IMR-90 (cell line): ENCODE results near the gene ZNF41. TPM values are rescaled to one million over a fixed set of nuclear protein-coding genes. Genes with fewer than 3 reads are reported as not detected.

Experiments
- ATAC-seq: fragments of 200-7000 bp; cut with Tn5 transposase; 2 replicates; pipeline ENCODE4 v1.9.1; 2020; ENCODE audit warnings: low read depth, mild to moderate bottlenecking, moderate library complexity
- BruUV-seq: library from RNA; stranded (reverse); fragments of 400-500 nt; replicated peaks from 2 replicates; lab custom pipeline; 2021; lab: Mats Ljungman, UMichigan
- CTCF ChIA-PET: fragments of 300-600 bp; formaldehyde crosslinking; extraction: SDS; loops from one replicate; lab custom pipeline; 2021; ENCODE audit warnings: antibody characterized with exemption; lab: Yijun Ruan, JAX
- POLR2A ChIA-PET: fragments of 300-600 bp; sonication (Branson Sonifier 250); formaldehyde crosslinking; loops from one replicate; lab custom pipeline; 2022; ENCODE audit warnings: antibody characterized with exemption; ENCODE audit not compliant: unreplicated experiment; lab: Charles Lee
- DNase-seq: peaks from one replicate; pipeline ENCODE4 v3.0.0; 2013
- H2AFZ ChIP-seq: replicated peaks from 2 replicates; pipeline ENCODE3; 2013; ENCODE audit warnings: low read length, mild to moderate bottlenecking; ENCODE audit not compliant: poor library complexity
- H2AK5ac ChIP-seq: 2 replicates; pipeline ENCODE4 v1.6.1; 2013; ENCODE audit warnings: low read depth, low read length, inconsistent platforms
- H2AK9ac ChIP-seq: replicated peaks from 2 replicates; pipeline ENCODE3; 2013; ENCODE audit warnings: mild to moderate bottlenecking, low read depth, low read length, moderate library complexity; ENCODE audit not compliant: poor library complexity
- H2BK120ac ChIP-seq: 2 replicates; pipeline ENCODE4 v1.6.1; 2013; ENCODE audit warnings: low read depth, low read length, inconsistent platforms
- H2BK15ac ChIP-seq: 3 replicates; pipeline ENCODE4 v1.6.1; 2013; ENCODE audit warnings: low read depth, low read length, inconsistent platforms
- H2BK20ac ChIP-seq: 2 replicates; pipeline ENCODE4 v1.6.1; 2013; ENCODE audit warnings: low read depth, mild to moderate bottlenecking, inconsistent platforms, low read length, moderate library complexity
- H2BK5ac ChIP-seq: 2 replicates; pipeline ENCODE4 v1.6.1; 2013; ENCODE audit warnings: mild to moderate bottlenecking, low read depth, low read length, inconsistent platforms; ENCODE audit not compliant: poor library complexity, severe bottlenecking
- H3K14ac ChIP-seq: replicated peaks from 2 replicates; pipeline ENCODE4 v1.6.1; 2013; ENCODE audit warnings: low read depth, low read length, inconsistent platforms
- H3K18ac ChIP-seq: 2 replicates; pipeline ENCODE4 v1.6.1; 2013; ENCODE audit warnings: low read depth, low read length, control low read depth
- H3K23ac ChIP-seq: 2 replicates; pipeline ENCODE4 v1.6.1; 2013; ENCODE audit warnings: low read depth, low read length, inconsistent platforms
- H3K27ac ChIP-seq: 2 replicates; pipeline ENCODE4 v1.5.1; 2013; ENCODE audit warnings: mild to moderate bottlenecking, control low read depth, low read length; ENCODE audit not compliant: insufficient read depth
- H3K27me3 ChIP-seq: 2 replicates; pipeline ENCODE4 v1.6.1; 2013; ENCODE audit warnings: low read length; ENCODE audit not compliant: control insufficient read depth, insufficient read depth
- H3K36me3 ChIP-seq: 2 replicates; pipeline ENCODE4 v1.6.1; 2013; ENCODE audit warnings: low read length, mixed read lengths; ENCODE audit not compliant: control insufficient read depth, insufficient read depth
- H3K4ac ChIP-seq: 2 replicates; pipeline ENCODE4 v1.6.1; 2013; ENCODE audit warnings: low read depth, low read length, inconsistent platforms
- H3K4me1 ChIP-seq: 2 replicates; pipeline ENCODE4 v1.6.1; 2013; ENCODE audit warnings: low read length, mixed read lengths; ENCODE audit not compliant: control insufficient read depth, insufficient read depth
- H3K4me2 ChIP-seq: 2 replicates; pipeline ENCODE4 v1.6.1; 2013; ENCODE audit warnings: low read depth, mild to moderate bottlenecking, control low read depth, low read length, moderate library complexity
- H3K4me3 ChIP-seq: 2 replicates; pipeline ENCODE4 v1.5.1; 2013; ENCODE audit warnings: low read depth, mild to moderate bottlenecking, control low read depth, low read length, moderate library complexity; ENCODE audit not compliant: insufficient read depth
- H3K56ac ChIP-seq: 2 replicates; pipeline ENCODE4 v1.6.1; 2013; ENCODE audit warnings: low read length, inconsistent platforms; ENCODE audit not compliant: insufficient read depth; ENCODE audit errors: extremely low read depth
- H3K79me1 ChIP-seq, 2 experiments: 2 replicates each; pipeline ENCODE4 v1.6.1; 2013; ENCODE audit warnings: low read length in 2 of 2, inconsistent platforms in 1 of 2, low read depth in 1 of 2
- H3K9ac ChIP-seq: 2 replicates; pipeline ENCODE4 v1.6.1; 2013; ENCODE audit warnings: low read depth, low read length, control low read depth
- H3K9me1 ChIP-seq: 2 replicates; pipeline ENCODE4 v1.6.1; 2013; ENCODE audit warnings: low read length, inconsistent platforms; ENCODE audit not compliant: insufficient read depth
- H3K9me3 ChIP-seq: 2 replicates; pipeline ENCODE4 v1.6.1; 2013; ENCODE audit warnings: low read length; ENCODE audit not compliant: control insufficient read depth, insufficient read depth
- H4K20me1 ChIP-seq: 2 replicates; pipeline ENCODE4 v1.6.1; 2013; ENCODE audit warnings: low read length, inconsistent platforms; ENCODE audit not compliant: insufficient read depth
- H4K5ac ChIP-seq: 2 replicates; pipeline ENCODE4 v1.6.1; 2013; ENCODE audit warnings: mild to moderate bottlenecking, low read depth, low read length, control low read depth
- H4K8ac ChIP-seq, 2 experiments: 2 replicates each; pipeline ENCODE4 v1.6.1; 2013; ENCODE audit warnings: low read depth in 2 of 2, low read length in 2 of 2, control low read depth in 1 of 2, inconsistent platforms in 1 of 2
- H4K91ac ChIP-seq: 2 replicates; pipeline ENCODE4 v1.6.1; 2013; ENCODE audit warnings: low read depth, low read length, inconsistent platforms; ENCODE audit not compliant: insufficient read depth
- CEBPB ChIP-seq: IDR thresholded peaks from 2 replicates; pipeline ENCODE4 v1.6.1; 2012; ENCODE audit warnings: low read depth, low read length, improper control_type of control experiment
- CHD1 ChIP-seq: IDR thresholded peaks from 2 replicates; pipeline ENCODE4 v1.6.1; 2012; ENCODE audit warnings: low read depth, low read length, improper control_type of control experiment
- MAFK ChIP-seq: IDR thresholded peaks from 2 replicates; pipeline ENCODE4 v1.6.1; 2012; ENCODE audit warnings: low read depth, low read length, improper control_type of control experiment
- MAZ ChIP-seq: IDR thresholded peaks from 2 replicates; pipeline ENCODE4 v1.6.1; 2012; ENCODE audit warnings: low read depth, mild to moderate bottlenecking, low read length, improper control_type of control experiment, moderate library complexity, borderline replicate concordance
- RFX5 ChIP-seq: IDR thresholded peaks from 2 replicates; pipeline ENCODE4 v1.8.0; 2012; ENCODE audit warnings: low read depth, mild to moderate bottlenecking, low read length, moderate library complexity
- WGBS, 2 experiments: methylation state at CpG; one replicate each; pipeline versions ENCODE4 v1.1.5 to v1.1.7; 2013; ENCODE audit warnings: missing lambda C conversion rate in 2 of 2; ENCODE audit not compliant: insufficient read length in 1 of 2; ENCODE audit errors: extremely low coverage in 2 of 2; 5-methylcytosine and 5-hydroxymethylcytosine counted together
- dilution Hi-C: fragments of 300-500 bp; cut with HindIII; formaldehyde crosslinking; loops from one replicate; pipeline ENCODE4 v1.14.3; 2018; ENCODE audit warnings: low sequenced_read_pairs; ENCODE audit not compliant: unreplicated experiment
- in situ Hi-C: fragments of 300-500 bp; cut with MboI; formaldehyde crosslinking; loops from 3 replicates; pipeline ENCODE4 v1.14.3; 2019; ENCODE audit warnings: low sequenced_read_pairs, inconsistent platforms, mixed read lengths
- intact Hi-C: fragments of 100-400 bp; cut with micrococcal nuclease; formaldehyde crosslinking; loops from 2 replicates; pipeline ENCODE4 v1.10.0; 2022
- polyA plus RNA-seq, 3 experiments: library from polyadenylated mRNA; depleted of rRNA; stranded (reverse); fragments of >200 nt; gene quantifications; 2 replicates each; pipeline ENCODE4 v1.2.3, GENCODE V29; 2012; ENCODE audit warnings: low replicate concordance in 1 of 3
- total RNA-seq: library from RNA; depleted of rRNA; stranded (reverse); fragments of >200 nt; gene quantifications from 2 replicates; pipeline ENCODE4 v1.2.3, GENCODE V29; 2012

The ZNF41 gene
- total and polyA plus RNA-seq, 2 of the 4 experiments (the other 2 are of a cell fraction) = 2.8 to 8.1 TPM

DNA sequence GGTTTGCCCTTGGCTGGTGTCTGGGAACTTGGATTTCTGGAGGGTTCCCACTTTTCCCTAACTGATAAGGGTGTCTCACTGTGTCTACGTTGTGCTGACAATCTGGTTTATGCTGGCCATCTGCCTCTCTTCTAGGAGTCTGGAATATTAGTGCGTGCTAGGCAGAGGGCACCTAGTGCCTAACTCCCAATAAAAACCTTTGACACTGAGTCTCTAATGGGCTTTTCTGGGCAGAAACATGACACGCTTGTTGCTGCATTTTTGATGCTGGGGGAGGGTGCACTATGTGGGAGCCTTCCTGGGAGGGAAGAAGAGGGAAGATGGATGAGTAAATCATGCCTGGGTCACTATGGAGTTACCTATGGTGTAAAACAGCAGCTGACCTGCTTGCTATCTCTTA is 16.3 kb upstream of the ZNF41 start:
- POLR2A ChIA-PET = no interaction called here
- no peaks in the 10 kb centered on the region for H4K20me1 ChIP-seq

More for the DNA sequence above, 16.3 kb upstream of the ZNF41 start:
- intact Hi-C loops = loop anchor here (5.0 kb wide), 1 partner anchor 528 kb away; no protein-coding TSS in a partner anchor
- no peak overlapping the region for H2AFZ ChIP-seq
- in situ Hi-C loops = no loop called here
- no peak overlapping the region for H2AK5ac ChIP-seq
- no peak overlapping the region for H3K56ac ChIP-seq
- no peak overlapping the region for H3K4ac ChIP-seq
- no peaks in the 10 kb centered on the region for H3K9me1 ChIP-seq
- no peak overlapping the region for H3K4me3 ChIP-seq
- no peak overlapping the region for H2AK9ac ChIP-seq
- CTCF ChIA-PET = interaction anchor here (3.7 kb wide), 1 partner anchor 24 kb away, joined by 11 read pairs; no protein-coding TSS in a partner anchor
- H3K4me2 ChIP-seq = no peak overlapping the region
- H4K5ac ChIP-seq = no peak overlapping the region
- no TSS peak for BruUV-seq
- TF ChIP-seq RFX5 (no peak), MAFK (no peak), CEBPB (no peak), MAZ (no peak), CHD1 (no peak)
- no peak overlapping the region for H2BK120ac ChIP-seq
- no peak overlapping the region for H3K14ac ChIP-seq
- peaks cover 5% of the 10 kb centered on the region for H3K4me1 ChIP-seq
- H2BK15ac ChIP-seq = no peak overlapping the region
- dilution Hi-C loops = no loop called here
- WGBS, 2 experiments = 40% methylated on average over 1 of the region's 3 CpGs; no CpG with 5 or more reads in 1 of the 2 experiments
- H3K9ac ChIP-seq = no peak overlapping the region
- H2BK5ac ChIP-seq = no peak overlapping the region
- no peak for DNase-seq
- peak overlapping the region in 1 of 2 experiments; percentile 10; a peak in 1 of 4 replicates for H4K8ac ChIP-seq
- H3K18ac ChIP-seq = peak overlapping the region; percentile 29; the same call in 1 of the 2 replicates
- ATAC-seq = no peak
- H3K27me3 ChIP-seq = peaks cover 3% of the 10 kb centered on the region
- H3K36me3 ChIP-seq = no peaks in the 10 kb centered on the region
- no peak overlapping the region for H3K27ac ChIP-seq
- no peak overlapping the region for H2BK20ac ChIP-seq
- no peaks in the 10 kb centered on the region for H3K9me3 ChIP-seq
- no peak overlapping the region for H4K91ac ChIP-seq
- H3K23ac ChIP-seq = no peak overlapping the region
- H3K79me1 ChIP-seq = no peaks in the 10 kb centered on the region
